Duodenal mucosa (tissue), 2 donors: ENCODE results near the gene MAGI2.

Source experiments
- H3K27ac ChIP-seq: one replicate; pipeline ENCODE4 v1.7.0; 2013; ENCODE audit warnings: low read depth, low read length
- H3K27me3 ChIP-seq, 2 donors: one replicate each; pipeline ENCODE4 v1.7.0; 2013; ENCODE audit warnings: low read length in 2 of 2, control low read depth in 1 of 2; ENCODE audit not compliant: insufficient read depth in 2 of 2, control insufficient read depth in 1 of 2
- H3K36me3 ChIP-seq, 2 donors: one replicate each; pipeline ENCODE4 v1.7.0; 2013; ENCODE audit warnings: low read length in 2 of 2, control low read depth in 1 of 2; ENCODE audit not compliant: insufficient read depth in 2 of 2, control insufficient read depth in 1 of 2
- H3K4me1 ChIP-seq, 2 donors: one replicate each; pipeline ENCODE4 v1.7.0; 2013; ENCODE audit warnings: low read length in 2 of 2, control low read depth in 1 of 2; ENCODE audit not compliant: insufficient read depth in 2 of 2, control insufficient read depth in 1 of 2
- H3K4me3 ChIP-seq, 2 donors: one replicate each; pipeline ENCODE4 v1.7.0; 2013; ENCODE audit warnings: low read length in 2 of 2, low read depth in 1 of 2
- H3K9ac ChIP-seq, 2 donors: one replicate each; pipeline ENCODE4 v1.7.0; 2013; ENCODE audit warnings: low read length in 2 of 2, low read depth in 1 of 2
- H3K9me3 ChIP-seq, 2 donors: one replicate each; pipeline ENCODE4 v1.7.0; 2013; ENCODE audit warnings: low read length in 2 of 2, control low read depth in 1 of 2; ENCODE audit not compliant: control insufficient read depth in 1 of 2

MAGI2 gene

GRCh38 chr7:78720066-78720465, 733.4 kb downstream of the MAGI2 start:
- H3K27ac ChIP-seq, result no peak overlapping the region
- no peaks in the 10 kb centered on the region for H3K4me1 ChIP-seq
- no peak overlapping the region for H3K9ac ChIP-seq
- no peaks in the 10 kb centered on the region for H3K36me3 ChIP-seq
- no peaks in the 10 kb centered on the region for H3K27me3 ChIP-seq
- H3K4me3 ChIP-seq, result no peak overlapping the region
- no peaks in the 10 kb centered on the region for H3K9me3 ChIP-seq

- H3K9me3 ChIP-seq, result no peaks in the 10 kb centered on the region
- H3K9ac ChIP-seq, result no peak overlapping the region
- no peaks in the 10 kb centered on the region for H3K36me3 ChIP-seq
- no peaks in the 10 kb centered on the region for H3K4me1 ChIP-seq
- no peak overlapping the region for H3K4me3 ChIP-seq
- H3K27ac ChIP-seq, result no peak overlapping the region
- no peaks in the 10 kb centered on the region for H3K27me3 ChIP-seq
Measured at GRCh38 chr7:78718212-78718611, 735.3 kb downstream of the MAGI2 start.

GRCh38 chr7:78716876-78717275, 736.6 kb downstream of the MAGI2 start:
- no peak overlapping the region for H3K9ac ChIP-seq
- no peak overlapping the region for H3K27ac ChIP-seq
- H3K4me1 ChIP-seq, result no peaks in the 10 kb centered on the region
- H3K36me3 ChIP-seq, result no peaks in the 10 kb centered on the region
- no peak overlapping the region for H3K4me3 ChIP-seq
- H3K27me3 ChIP-seq, result no peaks in the 10 kb centered on the region
- no peaks in the 10 kb centered on the region for H3K9me3 ChIP-seq

- Histone ChIP-seq H3K4me3 (no peak overlapping the region), H3K9ac (no peak overlapping the region), H3K4me1 (no peaks in the 10 kb centered on the region), H3K36me3 (no peaks in the 10 kb centered on the region), H3K27me3 (no peaks in the 10 kb centered on the region), H3K27ac (no peak overlapping the region), H3K9me3 (no peaks in the 10 kb centered on the region)
Measured at GRCh38 chr7:78714356-78714755, 739.1 kb downstream of the MAGI2 start.

- H3K27ac ChIP-seq, result no peak overlapping the region
- H3K9me3 ChIP-seq, result no peaks in the 10 kb centered on the region
- no peak overlapping the region for H3K4me3 ChIP-seq
- H3K36me3 ChIP-seq, result no peaks in the 10 kb centered on the region
- no peaks in the 10 kb centered on the region for H3K27me3 ChIP-seq
- H3K4me1 ChIP-seq, result no peaks in the 10 kb centered on the region
- no peak overlapping the region for H3K9ac ChIP-seq
Measured at GRCh38 chr7:78712111-78712510, 741.4 kb downstream of the MAGI2 start.

- Histone ChIP-seq H3K27ac (no peak overlapping the region), H3K4me3 (no peak overlapping the region), H3K36me3 (no peaks in the 10 kb centered on the region), H3K27me3 (no peaks in the 10 kb centered on the region), H3K9ac (no peak overlapping the region), H3K9me3 (no peaks in the 10 kb centered on the region), H3K4me1 (no peaks in the 10 kb centered on the region)
Measured at GRCh38 chr7:78709658-78710057, 743.8 kb downstream of the MAGI2 start.

GRCh38 chr7:78704504-78704903, 749.0 kb downstream of the MAGI2 start:
- no peaks in the 10 kb centered on the region for H3K27me3 ChIP-seq
- no peak overlapping the region for H3K4me3 ChIP-seq
- H3K4me1 ChIP-seq, result no peaks in the 10 kb centered on the region
- no peaks in the 10 kb centered on the region for H3K9me3 ChIP-seq
- H3K27ac ChIP-seq, result no peak overlapping the region
- H3K9ac ChIP-seq, result no peak overlapping the region
- H3K36me3 ChIP-seq, result no peaks in the 10 kb centered on the region

- Histone ChIP-seq H3K36me3 (no peaks in the 10 kb centered on the region), H3K27me3 (no peaks in the 10 kb centered on the region), H3K4me1 (no peaks in the 10 kb centered on the region), H3K9ac (no peak overlapping the region), H3K4me3 (no peak overlapping the region), H3K27ac (no peak overlapping the region), H3K9me3 (no peaks in the 10 kb centered on the region)
Measured at GRCh38 chr7:78703391-78703790, 750.1 kb downstream of the MAGI2 start.

GRCh38 chr7:78702770-78703169, 750.7 kb downstream of the MAGI2 start:
- no peaks in the 10 kb centered on the region for H3K4me1 ChIP-seq
- no peaks in the 10 kb centered on the region for H3K36me3 ChIP-seq
- H3K9ac ChIP-seq, result no peak overlapping the region
- H3K4me3 ChIP-seq, result no peak overlapping the region
- H3K9me3 ChIP-seq, result no peaks in the 10 kb centered on the region
- H3K27me3 ChIP-seq, result no peaks in the 10 kb centered on the region
- no peak overlapping the region for H3K27ac ChIP-seq

- Histone ChIP-seq H3K36me3 (no peaks in the 10 kb centered on the region), H3K27ac (no peak overlapping the region), H3K9ac (no peak overlapping the region), H3K4me1 (no peaks in the 10 kb centered on the region), H3K4me3 (no peak overlapping the region), H3K9me3 (no peaks in the 10 kb centered on the region), H3K27me3 (no peaks in the 10 kb centered on the region)
Measured at GRCh38 chr7:78695826-78696225, 757.6 kb downstream of the MAGI2 start.

GRCh38 chr7:78691584-78691983, 761.9 kb downstream of the MAGI2 start:
- no peaks in the 10 kb centered on the region for H3K4me1 ChIP-seq
- no peak overlapping the region for H3K9ac ChIP-seq
- no peak overlapping the region for H3K4me3 ChIP-seq

More at GRCh38 chr7:78691584-78691983, 761.9 kb downstream of the MAGI2 start:
- Histone ChIP-seq H3K9me3 (no peaks in the 10 kb centered on the region), H3K27ac (no peak overlapping the region), H3K36me3 (no peaks in the 10 kb centered on the region), H3K27me3 (no peaks in the 10 kb centered on the region)
